NCI-H1930 (cell line): ENCODE results near the gene RAPGEF2.
A peak's percentile ranks its signal among the peaks of the same experiment; 100 is the strongest.
"Not testable (repeated sequence)": the region's sequence is repeated elsewhere in the genome, so short reads cannot be mapped to it uniquely, and the experiment has no call there.

Experiments
- DNase-seq, 2 experiments: peaks; one replicate each; lab custom pipeline; 2025; lab: John Stamatoyannopoulos, UW

Gene RAPGEF2

GRCh38 chr4:159102622-159103383, at the start of gene RAPGEF2:
Gene RAPGEF2 (plus strand): TSS chr4:159103079. CDS start chr4:159104163, 1,084 bp downstream.
- DNase-seq: peak; percentile 82 to 86

- no peak for DNase-seq
These were observed 47.0 kb upstream of the RAPGEF2 start for GRCh38 chr4:159055833-159056232.

GRCh38 chr4:159060161-159060560, 42.7 kb upstream of the RAPGEF2 start:
- no peak for DNase-seq

- no peak for DNase-seq
These were observed 40.5 kb upstream of the RAPGEF2 start for GRCh38 chr4:159062381-159062780.

- DNase-seq: no peak
These were observed 37.2 kb upstream of the RAPGEF2 start for GRCh38 chr4:159065513-159066240.

- DNase-seq: not testable (repeated sequence)
These were observed 34.7 kb upstream of the RAPGEF2 start for GRCh38 chr4:159068139-159068538.

- DNase-seq: no peak
These were observed 33.0 kb upstream of the RAPGEF2 start for GRCh38 chr4:159069922-159070321.

GRCh38 chr4:159070742-159071141, 32.1 kb upstream of the RAPGEF2 start:
- DNase-seq: no peak

GRCh38 chr4:159071178-159071968, 31.5 kb upstream of the RAPGEF2 start:
- DNase-seq: no peak

- no peak for DNase-seq
These were observed 30.7 kb upstream of the RAPGEF2 start for GRCh38 chr4:159071969-159072765.

- DNase-seq: no peak
These were observed 27.3 kb upstream of the RAPGEF2 start for GRCh38 chr4:159075531-159075932.

- not testable (repeated sequence) for DNase-seq
These were observed 25.9 kb upstream of the RAPGEF2 start for GRCh38 chr4:159077018-159077417.

- DNase-seq: no peak
These were observed 25.0 kb upstream of the RAPGEF2 start for GRCh38 chr4:159077702-159078495.

GRCh38 chr4:159079074-159079473, 23.8 kb upstream of the RAPGEF2 start:
- no peak for DNase-seq

GRCh38 chr4:159086606-159087005, 16.3 kb upstream of the RAPGEF2 start:
- DNase-seq: no peak

- DNase-seq: no peak
These were observed 12.6 kb upstream of the RAPGEF2 start for GRCh38 chr4:159090255-159090654.

GRCh38 chr4:159094156-159094555, 8.7 kb upstream of the RAPGEF2 start:
- not testable (repeated sequence) for DNase-seq

GRCh38 chr4:159096434-159096833, 6.4 kb upstream of the RAPGEF2 start:
- DNase-seq: no peak

- no peak for DNase-seq
These were observed 5.7 kb upstream of the RAPGEF2 start for GRCh38 chr4:159097144-159097543.

GRCh38 chr4:159097785-159098184, 5.1 kb upstream of the RAPGEF2 start:
- no peak for DNase-seq
